ENCODE data around the gene RAPGEF2.

RAPGEF2 gene

GRCh38 chr4:159169404-159170302 lies 66.8 kb downstream of the RAPGEF2 start:
- H3K27ac ChIP-seq: no peak overlapping the region
- TF ChIP-seq ZFX (IDR thresholded peaks at IDR 0.05; ENCODE audit: borderline replicate concordance) (no peak), CTCF (IDR thresholded peaks at IDR 0.05) (no peak)

- TF ChIP-seq ZFX (IDR thresholded peaks at IDR 0.05; ENCODE audit: borderline replicate concordance) (no peak), CTCF (IDR thresholded peaks at IDR 0.05) (no peak)
Measured at GRCh38 chr4:159171287-159171686, 68.4 kb downstream of the RAPGEF2 start.

GRCh38 chr4:159173886-159174285 lies 71.0 kb downstream of the RAPGEF2 start:
- no peak overlapping the region for H3K27ac ChIP-seq
- TF ChIP-seq CTCF (IDR thresholded peaks at IDR 0.05) (no peak), ZFX (IDR thresholded peaks at IDR 0.05; ENCODE audit: borderline replicate concordance) (no peak)

More at GRCh38 chr4:159171287-159171686, 68.4 kb downstream of the RAPGEF2 start:
- no peak overlapping the region for H3K27ac ChIP-seq

- no peak overlapping the region for H3K27ac ChIP-seq
- TF ChIP-seq ZFX (IDR thresholded peaks at IDR 0.05; ENCODE audit: borderline replicate concordance) (no peak), CTCF (IDR thresholded peaks at IDR 0.05) (no peak)
Measured at GRCh38 chr4:159174645-159175084, 71.8 kb downstream of the RAPGEF2 start.

- H3K27ac ChIP-seq: no peak overlapping the region
- no peak for TF ChIP-seq ZFX (IDR thresholded peaks at IDR 0.05; ENCODE audit: borderline replicate concordance)
- TF ChIP-seq CTCF (IDR thresholded peaks at IDR 0.05): peak; percentile 84
Measured at GRCh38 chr4:159175085-159175988, 72.5 kb downstream of the RAPGEF2 start.

GRCh38 chr4:159175989-159176375 lies 73.1 kb downstream of the RAPGEF2 start:
- TF ChIP-seq ZFX (IDR thresholded peaks at IDR 0.05; ENCODE audit: borderline replicate concordance) (no peak), CTCF (IDR thresholded peaks at IDR 0.05) (no peak)
- no peak overlapping the region for H3K27ac ChIP-seq

Data from 22Rv1 (cell line).